Measurements from ENCODE around the gene IL12RB1.

- TF ChIP-seq CTCF (IDR thresholded peaks at IDR 0.05 in 8 of 11, conservative IDR thresholded peaks at IDR 0.05 in 3 of 11), result no peak
- TF ChIP-seq POLR2A (IDR thresholded peaks at IDR 0.05), result no peak
- no peak for TF ChIP-seq POLR2AphosphoS5 (IDR thresholded peaks at IDR 0.05)
These were observed 854 bp downstream of the IL12RB1 start for GRCh38 chr19:18085702-18086457.
